VCaP (cell line): ENCODE measurements around the gene FAM20C.

Experiments used
- H3K27ac ChIP-seq: fragments of 450-650 bp; 2 replicates; pipeline ENCODE4 v1.5.1; 2017
- TF ChIP-seq, protein P1 (sequence below): fragments of 450-650 bp; conservative IDR thresholded peaks from 2 replicates; pipeline ENCODE4 v1.5.1; 2017; ENCODE audit warnings: mild to moderate bottlenecking, moderate library complexity

FAM20C gene

GRCh38 chr7:187227-187927 is 5.0 kb upstream of the FAM20C start:
- TF ChIP-seq, protein P1, sequence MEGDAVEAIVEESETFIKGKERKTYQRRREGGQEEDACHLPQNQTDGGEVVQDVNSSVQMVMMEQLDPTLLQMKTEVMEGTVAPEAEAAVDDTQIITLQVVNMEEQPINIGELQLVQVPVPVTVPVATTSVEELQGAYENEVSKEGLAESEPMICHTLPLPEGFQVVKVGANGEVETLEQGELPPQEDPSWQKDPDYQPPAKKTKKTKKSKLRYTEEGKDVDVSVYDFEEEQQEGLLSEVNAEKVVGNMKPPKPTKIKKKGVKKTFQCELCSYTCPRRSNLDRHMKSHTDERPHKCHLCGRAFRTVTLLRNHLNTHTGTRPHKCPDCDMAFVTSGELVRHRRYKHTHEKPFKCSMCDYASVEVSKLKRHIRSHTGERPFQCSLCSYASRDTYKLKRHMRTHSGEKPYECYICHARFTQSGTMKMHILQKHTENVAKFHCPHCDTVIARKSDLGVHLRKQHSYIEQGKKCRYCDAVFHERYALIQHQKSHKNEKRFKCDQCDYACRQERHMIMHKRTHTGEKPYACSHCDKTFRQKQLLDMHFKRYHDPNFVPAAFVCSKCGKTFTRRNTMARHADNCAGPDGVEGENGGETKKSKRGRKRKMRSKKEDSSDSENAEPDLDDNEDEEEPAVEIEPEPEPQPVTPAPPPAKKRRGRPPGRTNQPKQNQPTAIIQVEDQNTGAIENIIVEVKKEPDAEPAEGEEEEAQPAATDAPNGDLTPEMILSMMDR: no peak
- H3K27ac ChIP-seq: no peak overlapping the region

- no peak overlapping the region for H3K27ac ChIP-seq
- TF ChIP-seq, protein P1: no peak
Observed at GRCh38 chr7:188174-188573, 4.2 kb upstream of the FAM20C start.

DNA sequence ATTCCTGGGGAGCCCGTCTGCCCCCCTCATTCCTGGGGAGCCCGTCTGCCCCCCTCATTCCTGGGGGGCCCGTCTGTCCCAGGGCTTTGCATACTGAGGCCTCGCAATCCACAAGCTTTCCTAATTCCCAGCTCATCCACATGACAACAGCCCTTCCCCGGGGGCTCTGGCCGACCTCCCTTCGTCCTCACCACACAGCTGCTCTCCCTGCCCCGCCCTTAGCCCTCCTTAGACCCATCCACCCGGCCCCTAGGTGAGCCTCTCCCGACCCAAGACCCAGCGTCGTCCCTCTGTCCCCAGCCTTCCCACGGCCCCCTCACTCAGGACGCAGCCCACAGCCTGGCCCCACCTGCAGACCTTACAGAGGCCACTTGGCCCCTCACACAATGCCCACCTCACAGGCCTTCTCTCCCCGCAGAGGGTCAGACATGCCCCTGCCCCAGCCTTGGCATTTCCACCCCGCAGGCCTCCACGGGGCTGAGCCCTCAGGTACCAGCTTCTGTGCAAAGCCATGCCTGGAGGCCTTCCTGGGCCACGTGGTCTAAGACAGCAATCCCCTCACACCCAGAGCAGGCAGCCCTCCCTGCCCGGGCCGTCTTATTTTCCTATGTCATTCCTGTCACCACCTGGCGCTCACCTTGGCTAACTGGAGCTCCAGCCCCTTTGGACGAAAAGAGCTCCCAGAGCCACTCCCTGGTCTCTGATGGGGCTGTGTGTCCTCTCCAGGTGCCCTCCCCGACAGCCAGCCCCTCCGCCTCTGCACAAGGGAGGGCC is 3.5 kb upstream of the FAM20C start:
- H3K27ac ChIP-seq: no peak overlapping the region

DNA sequence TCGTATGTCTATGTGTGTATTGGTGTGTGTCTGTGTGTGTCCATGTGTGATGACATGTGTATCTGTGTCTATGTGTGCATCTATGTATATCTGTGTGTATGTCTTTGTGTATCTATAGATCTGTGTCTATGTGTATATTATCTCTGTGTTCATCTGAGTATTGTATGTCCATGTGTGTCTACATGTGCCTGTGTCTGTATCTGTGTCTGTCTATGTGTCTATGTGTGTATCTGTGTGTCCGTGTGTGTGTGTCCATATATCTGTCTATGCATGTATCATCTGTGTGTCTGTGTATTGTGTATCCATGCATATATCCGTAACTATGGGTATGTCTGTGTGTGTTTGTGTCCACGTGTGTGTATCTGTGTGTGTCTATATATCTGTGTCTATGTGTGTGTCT is 2.7 kb upstream of the FAM20C start:
- TF ChIP-seq, protein P1: no peak

More for the DNA sequence above, 3.5 kb upstream of the FAM20C start:
- TF ChIP-seq, protein P1: no peak

GRCh38 chr7:190196-190595 is 2.2 kb upstream of the FAM20C start:
- H3K27ac ChIP-seq: no peak overlapping the region
- TF ChIP-seq, protein P1: no peak

More for the DNA sequence above, 2.7 kb upstream of the FAM20C start:
- no peak overlapping the region for H3K27ac ChIP-seq

DNA sequence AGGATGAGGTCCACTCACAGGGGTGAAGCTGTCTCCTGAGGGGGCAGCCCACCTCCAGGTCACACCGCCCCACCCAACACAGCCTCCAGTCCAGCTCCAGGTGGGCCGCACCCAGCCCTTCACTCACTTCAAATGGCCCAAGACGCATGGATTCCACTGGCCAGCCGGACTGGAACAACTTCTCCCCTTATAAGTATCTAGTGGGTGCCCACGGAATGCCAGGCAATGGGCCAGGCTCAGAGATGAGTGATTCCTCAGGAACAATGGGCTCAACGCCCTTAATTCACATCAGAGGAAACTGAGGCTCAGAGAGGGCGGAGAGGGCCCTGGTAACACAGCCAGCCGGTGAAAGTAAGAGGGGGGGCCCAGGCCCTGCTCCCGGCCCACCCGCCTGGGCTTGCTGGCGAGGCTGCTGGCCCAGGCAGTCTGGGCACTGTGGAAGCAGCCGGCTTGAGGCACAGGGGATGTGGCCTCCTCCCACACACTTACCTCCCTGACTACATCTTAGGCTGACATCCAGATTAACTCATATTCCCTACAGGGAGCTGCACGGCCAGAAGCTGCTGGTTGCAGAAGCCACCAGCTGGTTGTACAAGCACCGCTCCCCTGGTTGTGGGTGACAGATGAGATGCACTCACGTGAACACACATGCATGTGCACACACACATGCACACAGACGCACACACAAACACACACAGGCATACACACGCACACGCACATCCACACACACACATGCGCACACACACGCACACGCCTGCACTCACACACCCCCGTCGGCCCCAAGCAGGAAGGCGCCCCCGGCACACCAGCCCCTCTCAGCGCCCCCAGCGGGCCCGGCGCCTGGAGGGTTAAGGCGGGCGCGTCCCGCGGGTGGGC is 1.0 kb upstream of the FAM20C start:
- peak overlapping the region; percentile 75 for H3K27ac ChIP-seq
- TF ChIP-seq, protein P1: no peak
